WTC11 (cell line): Measurements from ENCODE around the gene CYP8B1. TPM values are rescaled to one million over a fixed set of nuclear protein-coding genes. Genes with fewer than 3 reads are reported as not detected.

Experiments
- ATAC-seq: fragments of 200-7000 bp; cut with Tn5 transposase; 2 replicates; pipeline ENCODE4 v1.10.0; 2021; ENCODE audit warnings: mild to moderate bottlenecking, moderate library complexity
- CTCF ChIA-PET: fragments of 300-600 bp; sonication (Branson Sonifier 250); formaldehyde crosslinking; loops from one replicate; lab custom pipeline; 2021; ENCODE audit warnings: antibody characterized with exemption; lab: Charles Lee
- POLR2A ChIA-PET: fragments of 350-600 bp; sonication (Branson Sonifier 250); formaldehyde crosslinking; loops from one replicate; lab custom pipeline; 2021; ENCODE audit warnings: antibody characterized with exemption; lab: Charles Lee
- DNase-seq: peaks from one replicate; pipeline ENCODE4 v3.0.0; 2021; ENCODE audit warnings: low spot score
- H3K27ac Mint-ChIP-seq: 2 replicates; pipeline ENCODE4 v1.8.0; 2021; ENCODE audit warnings: mixed read lengths
- H3K27me3 Mint-ChIP-seq: 2 replicates; pipeline ENCODE4 v1.8.0; 2021; ENCODE audit warnings: low read depth, mild to moderate bottlenecking, moderate library complexity, mixed read lengths
- H3K36me3 Mint-ChIP-seq: 2 replicates; pipeline ENCODE4 v1.8.0; 2021; ENCODE audit warnings: mixed read lengths
- H3K4me1 Mint-ChIP-seq: 2 replicates; pipeline ENCODE4 v1.8.0; 2022; ENCODE audit warnings: mixed read lengths
- H3K4me3 Mint-ChIP-seq: 2 replicates; pipeline ENCODE4 v1.8.0; 2021; ENCODE audit warnings: mild to moderate bottlenecking, moderate library complexity, mixed read lengths
- H3K9me3 Mint-ChIP-seq: 2 replicates; pipeline ENCODE4 v1.8.0; 2021; ENCODE audit warnings: mixed read lengths
- GABPB1 ChIP-seq: sonication (generic); formaldehyde crosslinking; IDR thresholded peaks from 2 replicates; pipeline ENCODE4 v1.8.1; 2023; ENCODE audit warnings: mild to moderate bottlenecking, missing genetic modification reagents
- JAZF1 ChIP-seq: fragments of 250-450 bp; sonication (Bioruptor Pico); IDR thresholded peaks from 2 replicates; pipeline ENCODE4 v1.9.0; 2021; ENCODE audit warnings: moderate library complexity, mild to moderate bottlenecking, inconsistent platforms
- NFE2L1 ChIP-seq: sonication (generic); formaldehyde crosslinking; IDR thresholded peaks from 2 replicates; pipeline ENCODE4 v1.8.1; 2023; ENCODE audit warnings: missing genetic modification reagents
- NR2C2 ChIP-seq: sonication (generic); formaldehyde crosslinking; IDR thresholded peaks from 2 replicates; pipeline ENCODE4 v1.8.0; 2022; ENCODE audit warnings: mild to moderate bottlenecking, missing genetic modification reagents
- SP1 ChIP-seq: sonication (generic); formaldehyde crosslinking; conservative IDR thresholded peaks from 2 replicates; pipeline ENCODE4 v1.8.1; 2022; ENCODE audit warnings: missing genetic modification reagents
- ZNF416 ChIP-seq: fragments of 250-450 bp; sonication (Bioruptor Pico); IDR thresholded peaks from 2 replicates; pipeline ENCODE4 v1.9.0; 2021; ENCODE audit warnings: mild to moderate bottlenecking, inconsistent platforms
- total RNA-seq: library from RNA; stranded (reverse); gene quantifications from 3 replicates; pipeline ENCODE4 v1.2.3, GENCODE V29; 2021
- TF ChIP-seq, protein P1 (sequence below): sonication (generic); formaldehyde crosslinking; IDR thresholded peaks from 2 replicates; pipeline ENCODE4 v1.8.0; 2022; ENCODE audit warnings: mild to moderate bottlenecking, missing genetic modification reagents
- TF ChIP-seq, protein P2 (sequence below): sonication (generic); formaldehyde crosslinking; IDR thresholded peaks from 2 replicates; pipeline ENCODE4 v1.8.1; 2022; ENCODE audit warnings: mild to moderate bottlenecking, missing genetic modification reagents, moderate library complexity, borderline replicate concordance
- TF ChIP-seq, protein P3 (sequence below): sonication (generic); formaldehyde crosslinking; IDR thresholded peaks from 2 replicates; pipeline ENCODE4 v1.8.1; 2023; ENCODE audit warnings: mild to moderate bottlenecking, moderate library complexity, missing genetic modification reagents
- TF ChIP-seq, protein P4 (sequence below): sonication (generic); formaldehyde crosslinking; IDR thresholded peaks from 2 replicates; pipeline ENCODE4 v1.8.1; 2023; ENCODE audit warnings: mild to moderate bottlenecking, missing genetic modification reagents
- TF ChIP-seq, protein P5 (sequence below): fragments of 250-450 bp; sonication (Bioruptor Pico); IDR thresholded peaks from 2 replicates; pipeline ENCODE4 v1.9.0; 2021; ENCODE audit warnings: moderate library complexity, mild to moderate bottlenecking, inconsistent platforms, borderline replicate concordance
- TF ChIP-seq, protein P6 (sequence below): sonication (generic); formaldehyde crosslinking; IDR thresholded peaks from 2 replicates; pipeline ENCODE4 v1.8.1; 2023; ENCODE audit warnings: mild to moderate bottlenecking, missing genetic modification reagents

CYP8B1 gene
- total RNA-seq, 1 experiment from 2014 or later, result 0.13 TPM

DNA sequence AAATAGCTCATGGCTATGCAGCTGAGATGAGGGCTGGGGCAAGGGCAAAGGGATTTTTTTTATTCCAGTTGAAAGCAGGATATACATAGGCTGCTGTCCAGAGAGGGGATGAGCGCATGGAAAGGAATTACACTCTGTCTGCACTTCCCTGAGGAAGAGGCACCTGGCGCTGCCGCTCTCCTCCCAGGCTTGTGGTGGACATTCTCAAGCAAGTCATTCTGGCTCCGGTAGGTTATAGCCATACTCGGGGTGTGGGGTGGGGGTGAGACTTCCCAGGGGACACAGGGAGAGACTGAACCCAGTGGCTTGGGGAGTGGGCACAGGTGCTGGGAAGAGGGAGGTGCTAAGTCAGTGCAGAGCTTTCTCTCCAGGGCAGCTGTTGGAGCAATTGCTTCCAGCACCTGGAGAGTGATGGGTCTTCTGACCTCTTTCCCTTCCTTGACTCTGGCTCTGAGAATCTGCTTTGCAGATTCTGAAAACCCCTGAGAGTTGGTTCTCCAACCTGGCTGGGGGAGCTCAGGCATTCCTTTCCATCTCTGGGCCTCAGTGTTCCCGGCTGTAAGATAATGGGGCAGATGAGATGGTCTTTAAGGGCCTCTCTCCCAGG lies 24.3 kb downstream of the CYP8B1 start (continued):
- TF ChIP-seq, protein P1, sequence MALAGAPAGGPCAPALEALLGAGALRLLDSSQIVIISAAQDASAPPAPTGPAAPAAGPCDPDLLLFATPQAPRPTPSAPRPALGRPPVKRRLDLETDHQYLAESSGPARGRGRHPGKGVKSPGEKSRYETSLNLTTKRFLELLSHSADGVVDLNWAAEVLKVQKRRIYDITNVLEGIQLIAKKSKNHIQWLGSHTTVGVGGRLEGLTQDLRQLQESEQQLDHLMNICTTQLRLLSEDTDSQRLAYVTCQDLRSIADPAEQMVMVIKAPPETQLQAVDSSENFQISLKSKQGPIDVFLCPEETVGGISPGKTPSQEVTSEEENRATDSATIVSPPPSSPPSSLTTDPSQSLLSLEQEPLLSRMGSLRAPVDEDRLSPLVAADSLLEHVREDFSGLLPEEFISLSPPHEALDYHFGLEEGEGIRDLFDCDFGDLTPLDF (CRISPR knock-in tag), result no peak
- TF ChIP-seq ZNF416 (CRISPR knock-in tag) (no peak), SP1 (CRISPR knock-in tag) (no peak), GABPB1 (no peak), NFE2L1 (CRISPR knock-in tag) (no peak)
- TF ChIP-seq, protein P2, sequence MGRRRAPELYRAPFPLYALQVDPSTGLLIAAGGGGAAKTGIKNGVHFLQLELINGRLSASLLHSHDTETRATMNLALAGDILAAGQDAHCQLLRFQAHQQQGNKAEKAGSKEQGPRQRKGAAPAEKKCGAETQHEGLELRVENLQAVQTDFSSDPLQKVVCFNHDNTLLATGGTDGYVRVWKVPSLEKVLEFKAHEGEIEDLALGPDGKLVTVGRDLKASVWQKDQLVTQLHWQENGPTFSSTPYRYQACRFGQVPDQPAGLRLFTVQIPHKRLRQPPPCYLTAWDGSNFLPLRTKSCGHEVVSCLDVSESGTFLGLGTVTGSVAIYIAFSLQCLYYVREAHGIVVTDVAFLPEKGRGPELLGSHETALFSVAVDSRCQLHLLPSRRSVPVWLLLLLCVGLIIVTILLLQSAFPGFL (CRISPR knock-in tag), result no peak

DNA sequence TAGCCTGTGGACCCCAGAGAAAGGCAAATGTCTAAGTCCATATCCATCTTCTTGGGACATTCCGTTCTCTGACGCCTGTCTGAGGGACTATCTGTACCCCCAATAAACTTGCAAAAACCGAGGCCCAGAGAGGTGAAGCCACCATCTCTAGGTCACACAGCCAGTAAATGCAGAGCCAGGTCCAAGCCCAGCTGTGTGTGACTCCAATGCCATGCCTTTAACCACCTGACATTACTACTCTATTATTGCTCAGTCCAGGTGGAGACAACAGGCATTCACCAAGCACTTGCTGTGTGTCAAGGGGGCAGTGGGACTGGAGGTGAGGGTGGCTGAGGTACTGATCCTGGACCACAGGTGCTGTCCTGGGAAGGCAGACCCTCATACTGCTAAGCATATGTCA lies 25.4 kb downstream of the CYP8B1 start:
- no peak overlapping the region for H3K4me3 Mint-ChIP-seq
- no peak for DNase-seq
- H3K27me3 Mint-ChIP-seq, result no peaks in the 10 kb centered on the region
- H3K27ac Mint-ChIP-seq, result no peak overlapping the region
- no peak for ATAC-seq
- ChIA-PET POLR2A (no interaction called here), CTCF (interaction anchor here (1.4 to 2.0 kb wide), 2 partner anchors 11 to 31 kb away, joined by 4 to 8 read pairs; no protein-coding TSS in a partner anchor)
- no peaks in the 10 kb centered on the region for H3K36me3 Mint-ChIP-seq
- TF ChIP-seq, protein P3, sequence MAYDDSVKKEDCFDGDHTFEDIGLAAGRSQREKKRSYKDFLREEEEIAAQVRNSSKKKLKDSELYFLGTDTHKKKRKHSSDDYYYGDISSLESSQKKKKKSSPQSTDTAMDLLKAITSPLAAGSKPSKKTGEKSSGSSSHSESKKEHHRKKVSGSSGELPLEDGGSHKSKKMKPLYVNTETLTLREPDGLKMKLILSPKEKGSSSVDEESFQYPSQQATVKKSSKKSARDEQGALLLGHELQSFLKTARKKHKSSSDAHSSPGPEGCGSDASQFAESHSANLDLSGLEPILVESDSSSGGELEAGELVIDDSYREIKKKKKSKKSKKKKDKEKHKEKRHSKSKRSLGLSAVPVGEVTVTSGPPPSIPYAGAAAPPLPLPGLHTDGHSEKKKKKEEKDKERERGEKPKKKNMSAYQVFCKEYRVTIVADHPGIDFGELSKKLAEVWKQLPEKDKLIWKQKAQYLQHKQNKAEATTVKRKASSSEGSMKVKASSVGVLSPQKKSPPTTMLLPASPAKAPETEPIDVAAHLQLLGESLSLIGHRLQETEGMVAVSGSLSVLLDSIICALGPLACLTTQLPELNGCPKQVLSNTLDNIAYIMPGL, result no peak
- TF ChIP-seq, protein P4, sequence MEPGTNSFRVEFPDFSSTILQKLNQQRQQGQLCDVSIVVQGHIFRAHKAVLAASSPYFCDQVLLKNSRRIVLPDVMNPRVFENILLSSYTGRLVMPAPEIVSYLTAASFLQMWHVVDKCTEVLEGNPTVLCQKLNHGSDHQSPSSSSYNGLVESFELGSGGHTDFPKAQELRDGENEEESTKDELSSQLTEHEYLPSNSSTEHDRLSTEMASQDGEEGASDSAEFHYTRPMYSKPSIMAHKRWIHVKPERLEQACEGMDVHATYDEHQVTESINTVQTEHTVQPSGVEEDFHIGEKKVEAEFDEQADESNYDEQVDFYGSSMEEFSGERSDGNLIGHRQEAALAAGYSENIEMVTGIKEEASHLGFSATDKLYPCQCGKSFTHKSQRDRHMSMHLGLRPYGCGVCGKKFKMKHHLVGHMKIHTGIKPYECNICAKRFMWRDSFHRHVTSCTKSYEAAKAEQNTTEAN (CRISPR knock-in tag), result no peak
- no peaks in the 10 kb centered on the region for H3K9me3 Mint-ChIP-seq
- H3K4me1 Mint-ChIP-seq, result peaks cover 9% of the 10 kb centered on the region

DNA sequence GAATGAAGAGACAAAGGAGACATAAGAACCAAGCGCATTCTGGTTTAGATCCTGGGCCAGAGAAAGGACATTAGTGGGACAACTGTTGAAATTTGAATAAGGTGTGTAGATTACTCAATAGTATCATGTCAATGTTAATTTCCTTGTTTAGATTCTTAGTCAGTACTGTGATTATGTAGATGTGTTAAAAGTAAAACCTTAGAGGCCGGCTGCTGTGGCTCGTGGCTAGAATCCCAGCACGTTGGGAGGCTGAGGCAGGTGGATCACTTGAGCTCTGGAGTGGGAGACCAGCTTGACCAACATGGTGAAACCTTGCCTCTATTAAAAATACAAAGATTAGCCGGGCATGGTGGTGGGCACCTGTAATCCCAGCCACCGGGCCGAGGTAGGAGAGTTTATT lies 26.7 kb downstream of the CYP8B1 start:
- Mint-ChIP-seq H3K27me3 (no peaks in the 10 kb centered on the region), H3K36me3 (no peaks in the 10 kb centered on the region), H3K4me1 (peaks cover 13% of the 10 kb centered on the region), H3K27ac (no peak overlapping the region), H3K9me3 (no peaks in the 10 kb centered on the region), H3K4me3 (no peak overlapping the region)
- ATAC-seq (no peak), DNase-seq (no peak)
- ChIA-PET POLR2A (no interaction called here), CTCF (interaction anchor here (0.8 to 1.4 kb wide), 2 partner anchors 10 to 30 kb away, joined by 3 to 4 read pairs; no protein-coding TSS in a partner anchor)
- TF ChIP-seq, protein P5, sequence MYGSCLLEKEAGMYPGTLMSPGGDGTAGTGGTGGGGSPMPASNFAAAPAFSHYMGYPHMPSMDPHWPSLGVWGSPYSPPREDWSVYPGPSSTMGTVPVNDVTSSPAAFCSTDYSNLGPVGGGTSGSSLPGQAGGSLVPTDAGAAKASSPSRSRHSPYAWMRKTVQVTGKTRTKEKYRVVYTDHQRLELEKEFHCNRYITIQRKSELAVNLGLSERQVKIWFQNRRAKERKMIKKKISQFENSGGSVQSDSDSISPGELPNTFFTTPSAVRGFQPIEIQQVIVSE (CRISPR knock-in tag), result no peak
- TF ChIP-seq JAZF1 (CRISPR knock-in tag) (no peak), NR2C2 (CRISPR knock-in tag) (no peak)
- TF ChIP-seq, protein P6, sequence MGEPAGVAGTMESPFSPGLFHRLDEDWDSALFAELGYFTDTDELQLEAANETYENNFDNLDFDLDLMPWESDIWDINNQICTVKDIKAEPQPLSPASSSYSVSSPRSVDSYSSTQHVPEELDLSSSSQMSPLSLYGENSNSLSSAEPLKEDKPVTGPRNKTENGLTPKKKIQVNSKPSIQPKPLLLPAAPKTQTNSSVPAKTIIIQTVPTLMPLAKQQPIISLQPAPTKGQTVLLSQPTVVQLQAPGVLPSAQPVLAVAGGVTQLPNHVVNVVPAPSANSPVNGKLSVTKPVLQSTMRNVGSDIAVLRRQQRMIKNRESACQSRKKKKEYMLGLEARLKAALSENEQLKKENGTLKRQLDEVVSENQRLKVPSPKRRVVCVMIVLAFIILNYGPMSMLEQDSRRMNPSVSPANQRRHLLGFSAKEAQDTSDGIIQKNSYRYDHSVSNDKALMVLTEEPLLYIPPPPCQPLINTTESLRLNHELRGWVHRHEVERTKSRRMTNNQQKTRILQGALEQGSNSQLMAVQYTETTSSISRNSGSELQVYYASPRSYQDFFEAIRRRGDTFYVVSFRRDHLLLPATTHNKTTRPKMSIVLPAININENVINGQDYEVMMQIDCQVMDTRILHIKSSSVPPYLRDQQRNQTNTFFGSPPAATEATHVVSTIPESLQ (CRISPR knock-in tag), result no peak
